ENCODE results near the gene PROZ. TPM values are rescaled to one million over a fixed set of nuclear protein-coding genes. Genes with fewer than 3 reads are reported as not detected.

Gene PROZ
- total RNA-seq, 1 donor from 2014 or later = not detected

DNA sequence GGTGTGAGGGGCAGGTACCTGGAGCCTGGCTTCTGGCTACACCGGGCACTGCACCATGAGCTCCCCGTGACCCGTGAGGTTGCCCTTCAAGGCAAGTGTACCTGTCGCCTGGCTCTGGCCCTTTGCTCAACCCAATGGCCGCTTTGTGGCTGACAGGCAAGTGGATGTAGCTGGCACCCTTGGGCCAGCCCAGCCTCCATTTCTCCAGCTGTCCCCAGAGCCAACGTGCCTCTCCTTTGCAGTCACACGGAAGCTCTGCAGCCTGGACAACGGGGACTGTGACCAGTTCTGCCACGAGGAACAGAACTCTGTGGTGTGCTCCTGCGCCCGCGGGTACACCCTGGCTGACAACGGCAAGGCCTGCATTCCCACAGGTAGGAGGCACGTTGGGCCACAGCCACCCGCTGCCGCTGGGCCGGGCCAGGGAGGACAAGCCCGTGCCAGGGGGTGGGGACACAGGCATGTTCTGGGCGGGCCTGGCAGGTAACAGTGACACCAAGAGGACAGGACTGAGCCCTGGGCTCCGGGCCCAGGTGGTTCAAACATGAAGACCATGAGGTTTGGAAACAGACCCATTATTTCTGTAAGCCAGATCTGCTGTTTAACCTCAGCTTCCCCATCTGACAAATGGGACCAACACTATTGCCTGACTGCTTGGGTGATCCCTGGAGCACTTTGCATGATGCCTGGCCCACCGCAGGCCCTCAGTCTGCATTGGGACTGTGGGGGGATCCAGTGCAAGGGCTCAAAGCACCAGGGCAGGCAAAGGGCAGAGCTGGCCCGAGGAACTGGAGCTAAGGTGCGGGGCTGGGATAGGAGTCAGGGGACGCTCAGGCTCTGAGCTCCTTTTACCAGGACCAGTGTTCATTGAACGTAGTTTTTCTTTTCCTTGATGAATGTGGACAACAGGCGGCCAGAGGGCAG lies 17.5 kb upstream of the PROZ start:
- DNase-seq (ENCODE audit: extremely low read depth, low read depth, low spot score) = no peak

DNA sequence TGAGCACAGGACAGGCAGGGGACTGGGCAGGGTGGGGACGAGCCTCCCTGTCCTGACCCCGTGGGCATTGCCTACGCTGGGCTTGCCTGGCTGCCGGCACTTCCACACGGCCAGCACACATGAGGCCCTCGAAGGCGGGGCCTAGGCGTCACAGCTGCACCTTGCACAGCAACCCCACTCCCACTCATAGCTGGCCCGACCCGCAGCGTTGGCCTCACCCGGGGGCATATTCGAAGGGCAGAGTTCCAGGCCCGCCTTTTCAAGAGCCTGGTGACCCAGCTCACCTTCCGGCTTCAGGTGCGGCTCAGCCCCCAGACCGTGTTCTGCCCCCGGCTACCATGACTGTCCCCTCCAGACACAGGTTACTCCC lies 16.9 kb upstream of the PROZ start:
- no peak for DNase-seq (ENCODE audit: extremely low read depth, low read depth, low spot score)

DNA sequence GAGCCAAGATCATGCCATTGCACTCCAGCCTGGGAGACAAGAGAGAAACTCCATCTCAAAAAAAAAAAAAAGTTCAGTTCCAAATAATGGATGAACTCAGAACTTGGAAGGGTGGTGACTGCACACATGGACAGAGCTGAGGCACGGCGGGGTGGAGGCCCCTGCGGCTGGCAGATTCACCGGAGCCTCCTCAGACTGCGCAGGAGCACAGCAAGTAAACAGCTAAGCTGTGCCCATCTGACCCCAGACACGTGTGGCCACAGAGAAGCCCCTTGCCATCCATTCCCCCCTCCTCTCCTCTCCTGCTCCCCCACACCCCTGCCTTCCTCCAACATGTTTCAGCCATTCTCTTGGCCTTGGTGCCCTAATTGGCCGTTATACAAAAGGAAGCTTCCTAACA lies 15.6 kb upstream of the PROZ start:
- DNase-seq (ENCODE audit: extremely low read depth, low read depth, low spot score) = no peak

DNA sequence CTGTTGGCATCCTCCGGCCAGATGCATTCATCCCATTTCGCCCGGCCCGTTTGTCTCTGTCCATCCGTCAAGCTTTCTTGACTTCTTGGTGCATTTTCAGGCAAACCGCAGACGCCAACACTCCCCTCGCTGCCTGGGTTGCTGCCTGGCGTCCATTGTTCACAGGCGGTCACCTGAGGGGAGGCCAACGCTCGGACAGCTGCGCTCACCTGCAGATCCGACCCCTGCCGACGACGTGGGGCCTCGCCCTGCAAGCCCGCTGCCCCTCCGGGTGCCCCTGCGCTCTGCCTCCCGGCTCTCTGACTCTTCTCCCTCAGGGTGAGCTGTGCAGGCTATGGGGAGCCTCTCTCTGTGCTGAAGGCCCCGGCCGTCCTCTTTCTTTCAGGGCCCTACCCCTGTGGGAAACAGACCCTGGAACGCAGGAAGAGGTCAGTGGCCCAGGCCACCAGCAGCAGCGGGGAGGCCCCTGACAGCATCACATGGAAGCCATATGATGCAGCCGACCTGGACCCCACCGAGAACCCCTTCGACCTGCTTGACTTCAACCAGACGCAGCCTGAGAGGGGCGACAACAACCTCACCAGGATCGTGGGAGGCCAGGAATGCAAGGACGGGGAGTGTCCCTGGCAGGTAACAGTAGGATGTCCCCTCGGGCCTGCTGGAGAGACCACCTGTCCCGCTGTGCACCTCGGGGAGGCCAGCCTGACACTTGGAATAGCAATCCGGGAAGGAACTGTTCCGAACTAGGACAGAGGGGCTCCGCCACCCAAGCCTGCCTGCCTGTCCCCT lies 14.8 kb upstream of the PROZ start:
- DNase-seq (ENCODE audit: extremely low read depth, low read depth, low spot score) = no peak

DNA sequence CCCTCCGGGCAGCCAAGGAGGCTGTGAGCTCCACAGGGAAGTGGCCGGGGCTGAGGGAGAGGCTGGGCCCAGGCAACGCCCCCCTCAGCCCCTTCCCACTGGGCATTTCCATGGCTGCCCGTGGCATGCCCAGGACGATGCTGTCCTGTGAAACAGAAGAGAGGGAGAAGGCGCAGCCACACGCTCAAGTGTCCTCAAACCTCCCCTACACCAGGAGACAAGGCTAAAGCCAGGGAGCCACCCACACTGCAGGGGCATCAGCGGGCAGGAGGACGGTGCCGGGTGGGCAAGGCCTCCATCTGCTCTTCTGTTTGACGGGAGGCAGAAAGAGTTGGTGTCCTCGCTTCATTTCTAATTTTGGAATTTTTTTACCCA lies 14.2 kb upstream of the PROZ start:
- no peak for DNase-seq (ENCODE audit: extremely low read depth, low read depth, low spot score)

DNA sequence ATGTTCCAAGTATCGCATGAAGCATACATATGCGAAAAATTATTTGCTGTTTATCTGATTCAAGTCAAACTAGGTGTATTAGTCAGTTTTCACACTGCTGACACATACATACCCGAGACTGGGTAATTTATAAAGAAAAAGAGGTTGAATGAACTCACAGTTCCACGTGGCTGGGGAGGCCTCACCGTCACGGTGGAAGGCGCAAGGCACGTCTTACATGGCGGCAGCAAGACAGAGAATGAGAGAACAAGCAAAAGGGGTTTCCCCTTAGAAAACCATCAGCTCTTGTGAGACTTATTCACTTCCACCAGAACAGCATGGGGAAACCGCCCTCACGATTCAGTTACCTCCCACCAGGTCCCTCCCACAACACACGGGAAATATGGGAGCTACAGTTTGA lies 13.0 kb upstream of the PROZ start:
- no peak for DNase-seq (ENCODE audit: extremely low read depth, low read depth, low spot score)

DNA sequence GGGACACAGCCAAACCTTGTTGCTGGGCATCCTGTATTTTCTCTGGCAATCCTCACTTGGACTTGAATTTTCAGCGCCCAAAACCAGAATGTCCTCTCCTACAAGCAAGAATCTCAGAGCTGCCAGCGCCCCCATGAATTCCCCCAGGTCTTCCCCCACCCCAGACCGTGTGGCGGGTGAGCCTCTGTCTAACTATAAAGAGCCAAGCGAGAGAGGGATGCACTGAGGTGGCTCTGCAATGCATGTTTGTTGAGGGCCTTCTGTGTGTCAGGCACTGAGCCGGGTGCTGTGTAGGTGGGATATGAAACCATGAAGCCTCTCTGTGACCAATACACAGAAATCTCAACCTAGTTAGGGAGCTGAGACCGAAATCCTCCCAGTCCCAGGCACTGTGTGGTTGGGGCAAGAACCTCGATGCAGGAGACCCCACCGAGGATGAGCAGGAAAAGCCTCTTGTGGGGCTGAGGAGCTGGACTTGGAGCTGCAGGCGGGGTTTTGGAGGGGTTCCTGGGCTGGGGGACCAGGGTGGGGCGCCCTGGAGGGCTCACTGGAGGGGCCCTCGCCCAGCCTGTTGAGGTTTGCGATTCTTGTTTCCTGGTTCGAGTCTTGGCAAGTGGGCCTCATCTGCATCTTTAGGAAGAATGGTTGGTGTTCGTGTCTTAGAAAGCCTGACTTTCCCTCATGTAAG lies 12.4 kb upstream of the PROZ start:
- no peak for DNase-seq (ENCODE audit: extremely low read depth, low read depth, low spot score)

DNA sequence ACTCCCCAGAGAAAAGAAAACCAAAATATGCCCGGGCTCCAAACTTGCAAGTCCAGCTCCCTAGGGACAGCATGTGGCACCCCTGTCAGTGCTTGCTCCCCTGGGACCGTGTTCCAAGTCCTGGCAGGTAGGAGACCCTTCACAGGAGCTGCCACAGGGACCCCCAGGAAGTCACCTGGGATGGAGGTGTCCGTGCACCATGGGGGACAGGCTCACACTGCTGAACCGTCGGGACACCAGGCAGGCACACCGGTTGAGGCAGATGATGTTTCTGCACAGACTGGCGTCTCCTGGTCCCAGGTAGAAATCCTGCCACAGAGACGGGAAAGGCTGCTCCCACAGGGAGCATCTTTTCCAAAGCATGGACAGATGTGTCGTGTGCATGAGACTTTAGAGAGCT lies 11.7 kb upstream of the PROZ start:
- DNase-seq (ENCODE audit: extremely low read depth, low read depth, low spot score) = no peak

DNA sequence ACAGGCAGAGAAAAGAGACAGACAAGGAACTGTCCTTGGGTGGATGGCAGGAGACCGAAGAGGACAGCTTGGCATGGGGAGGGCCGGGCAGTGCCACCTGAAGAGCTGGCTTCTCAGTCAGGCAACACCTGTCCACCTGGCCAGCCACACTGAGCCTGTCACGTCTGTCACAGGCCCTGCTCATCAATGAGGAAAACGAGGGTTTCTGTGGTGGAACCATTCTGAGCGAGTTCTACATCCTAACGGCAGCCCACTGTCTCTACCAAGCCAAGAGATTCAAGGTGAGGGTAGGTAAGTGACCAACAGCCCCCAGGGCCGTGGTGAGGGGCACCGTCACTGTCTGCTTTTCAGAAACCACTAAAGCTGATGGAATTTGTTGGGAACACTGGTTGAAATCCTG lies 11.2 kb upstream of the PROZ start:
- no peak for DNase-seq (ENCODE audit: extremely low read depth, low read depth, low spot score)

DNA sequence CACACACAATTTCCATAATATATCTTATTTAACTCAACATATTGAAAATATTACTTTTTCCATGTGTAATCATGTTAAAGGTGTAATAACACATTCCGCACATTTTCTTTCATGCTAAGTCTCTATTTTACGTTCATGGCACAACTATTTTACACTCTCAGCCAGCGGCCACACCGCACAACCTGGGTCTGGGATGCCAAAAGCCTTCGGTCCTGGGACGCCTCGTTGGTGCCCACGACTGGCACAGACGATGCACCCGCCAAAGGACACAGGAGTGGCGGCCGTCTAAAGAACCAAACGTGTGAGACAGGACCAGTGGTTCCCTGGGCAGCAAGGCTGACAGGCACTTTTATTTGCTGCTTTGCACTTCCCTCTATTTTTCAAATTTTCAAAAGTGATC lies 10.0 kb upstream of the PROZ start:
- no peak for DNase-seq (ENCODE audit: extremely low read depth, low read depth, low spot score)

DNA sequence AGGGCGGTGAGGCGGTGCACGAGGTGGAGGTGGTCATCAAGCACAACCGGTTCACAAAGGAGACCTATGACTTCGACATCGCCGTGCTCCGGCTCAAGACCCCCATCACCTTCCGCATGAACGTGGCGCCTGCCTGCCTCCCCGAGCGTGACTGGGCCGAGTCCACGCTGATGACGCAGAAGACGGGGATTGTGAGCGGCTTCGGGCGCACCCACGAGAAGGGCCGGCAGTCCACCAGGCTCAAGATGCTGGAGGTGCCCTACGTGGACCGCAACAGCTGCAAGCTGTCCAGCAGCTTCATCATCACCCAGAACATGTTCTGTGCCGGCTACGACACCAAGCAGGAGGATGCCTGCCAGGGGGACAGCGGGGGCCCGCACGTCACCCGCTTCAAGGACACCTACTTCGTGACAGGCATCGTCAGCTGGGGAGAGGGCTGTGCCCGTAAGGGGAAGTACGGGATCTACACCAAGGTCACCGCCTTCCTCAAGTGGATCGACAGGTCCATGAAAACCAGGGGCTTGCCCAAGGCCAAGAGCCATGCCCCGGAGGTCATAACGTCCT lies 9.4 kb upstream of the PROZ start:
- DNase-seq (ENCODE audit: extremely low read depth, low read depth, low spot score) = no peak

DNA sequence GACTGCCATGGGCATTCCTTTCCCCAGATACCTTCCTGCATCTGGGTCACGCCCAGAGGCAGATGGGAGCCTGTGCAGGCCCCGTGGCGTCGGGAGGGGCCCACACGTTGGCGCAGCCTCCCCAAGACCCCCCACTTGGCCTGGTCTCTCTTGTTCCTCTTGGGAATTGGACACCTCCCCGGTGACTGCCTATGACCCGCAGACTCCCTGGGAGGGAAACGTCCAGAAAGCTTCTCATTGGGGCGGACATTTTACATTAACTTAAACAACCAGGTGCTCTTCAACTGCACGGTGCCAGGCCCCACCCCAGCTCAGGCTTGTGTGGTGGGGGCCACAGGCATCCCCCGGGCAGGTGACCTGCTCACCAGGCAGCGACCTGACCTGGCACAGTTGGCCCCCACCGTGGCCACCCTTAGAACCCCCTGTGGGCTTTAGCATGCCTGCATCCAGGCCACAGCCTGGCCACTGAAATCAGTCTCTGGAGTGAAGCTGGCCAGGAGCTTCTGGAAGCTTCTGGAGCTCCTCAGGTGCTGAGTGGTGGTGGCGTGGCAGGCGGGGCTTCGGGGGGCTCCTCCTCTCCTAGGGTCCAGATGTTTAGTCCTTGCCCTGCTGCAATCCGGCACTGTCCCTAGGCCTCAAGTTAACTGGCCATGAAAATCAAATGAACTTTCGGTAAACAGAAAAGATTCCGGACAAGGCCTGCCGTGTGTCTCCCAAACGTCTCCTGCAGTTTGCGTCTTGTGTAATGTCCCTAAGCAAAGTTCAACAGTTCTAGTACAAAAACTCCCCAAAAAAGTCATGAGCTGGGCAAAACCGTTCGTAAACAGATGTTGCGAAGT lies 8.5 kb upstream of the PROZ start:
- DNase-seq (ENCODE audit: extremely low read depth, low read depth, low spot score) = no peak

DNA sequence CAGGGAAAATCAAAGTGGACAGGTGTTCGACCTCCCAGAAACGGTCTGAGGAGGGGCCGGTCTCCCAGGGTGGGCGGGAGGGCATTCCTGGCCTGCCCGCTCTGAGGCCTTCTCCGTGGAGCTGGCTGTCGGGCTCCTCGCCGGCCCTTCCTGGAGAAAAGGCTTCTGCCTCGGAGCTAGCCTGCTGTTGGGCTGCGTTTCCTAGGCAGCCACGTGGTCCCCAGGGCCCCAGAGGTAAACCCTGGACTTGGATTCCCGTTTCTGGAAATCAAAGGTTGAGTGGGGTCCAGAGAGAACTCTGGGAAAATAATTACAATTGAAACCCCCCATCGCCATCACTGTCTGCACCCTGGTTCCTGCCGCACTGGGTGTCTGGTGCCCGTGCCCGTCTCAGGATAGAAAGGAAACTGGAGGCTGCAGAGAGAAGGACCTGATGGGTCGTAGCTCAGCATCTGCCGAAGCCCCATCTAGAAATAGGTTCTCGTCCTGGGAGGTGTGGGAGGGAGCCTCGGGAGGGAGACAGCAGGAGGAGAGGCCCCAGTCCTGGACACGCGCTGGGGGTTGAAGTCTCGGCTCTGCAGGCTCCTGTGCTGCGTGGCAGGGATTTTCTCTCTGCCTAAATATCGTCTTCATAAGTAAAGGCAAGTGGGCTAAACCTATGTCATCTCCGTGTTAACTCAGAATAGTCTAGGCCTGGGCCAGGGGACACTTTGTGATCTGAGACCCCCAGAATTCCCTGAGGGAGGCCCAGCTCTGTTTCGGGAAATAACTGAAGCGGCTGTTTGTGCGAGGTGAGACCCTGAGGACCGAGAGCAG lies 7.7 kb upstream of the PROZ start:
- no peak for DNase-seq (ENCODE audit: extremely low read depth, low read depth, low spot score)

DNA sequence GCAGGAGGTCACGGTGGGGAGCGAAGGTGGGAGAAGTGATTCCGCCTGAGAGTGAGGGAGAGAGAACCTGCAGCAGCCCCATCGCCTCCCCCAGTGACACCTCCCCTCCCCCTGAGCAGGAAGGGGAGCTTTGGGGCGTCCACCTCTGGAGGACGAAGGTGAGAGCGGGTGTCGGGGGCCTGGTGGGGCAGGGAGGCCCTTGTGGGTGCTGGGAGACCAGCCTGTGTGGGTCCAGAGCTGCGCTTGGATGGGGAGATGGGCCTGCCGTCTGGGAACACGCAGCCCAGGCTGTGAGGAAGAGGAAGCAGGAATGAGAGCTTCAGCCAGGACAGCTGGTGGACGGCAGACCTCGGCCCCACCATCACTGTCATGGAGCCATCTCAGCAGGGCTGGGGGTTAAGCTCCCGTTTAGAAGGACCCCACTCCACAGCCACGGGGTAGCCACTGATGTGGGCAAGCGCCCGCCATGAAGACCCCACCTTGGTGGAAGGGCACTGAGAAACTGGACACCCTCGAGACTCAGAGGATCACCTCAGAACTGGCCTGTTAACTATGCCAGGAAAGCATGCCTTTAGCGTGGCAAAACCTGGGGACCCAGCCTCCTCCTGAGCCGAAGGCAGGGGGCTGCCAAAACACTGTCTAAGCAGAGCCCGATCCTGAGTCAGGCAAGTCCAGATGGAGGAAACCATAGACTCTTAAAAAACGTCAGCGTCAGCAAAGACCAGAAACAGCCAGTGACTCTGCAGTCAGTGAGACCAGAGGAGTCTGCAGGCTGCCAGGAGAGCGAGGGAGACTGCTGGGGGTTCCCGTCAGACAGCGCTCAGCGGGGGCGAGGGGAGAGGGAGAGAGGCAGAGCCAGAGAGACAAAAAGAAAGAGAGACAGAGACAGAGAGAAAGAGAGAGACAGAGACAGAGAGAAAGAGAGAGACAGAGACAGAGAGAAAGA lies 6.4 kb upstream of the PROZ start:
- no peak for DNase-seq (ENCODE audit: extremely low read depth, low read depth, low spot score)

DNA sequence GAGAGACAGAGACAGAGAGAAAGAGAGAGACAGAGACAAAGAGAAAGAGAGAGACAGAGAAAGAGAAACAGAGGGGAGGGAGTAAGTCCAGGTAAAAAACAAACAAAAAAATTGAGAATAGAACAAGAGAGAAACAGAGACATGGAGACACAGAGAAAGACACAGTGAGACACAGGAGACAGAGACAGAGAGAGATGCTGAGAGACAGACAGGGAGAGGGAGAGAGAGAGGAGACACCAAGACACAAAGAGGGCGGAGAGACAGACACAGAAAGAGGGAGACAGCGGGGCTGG lies 5.8 kb upstream of the PROZ start:
- no peak for DNase-seq (ENCODE audit: extremely low read depth, low read depth, low spot score)

DNA sequence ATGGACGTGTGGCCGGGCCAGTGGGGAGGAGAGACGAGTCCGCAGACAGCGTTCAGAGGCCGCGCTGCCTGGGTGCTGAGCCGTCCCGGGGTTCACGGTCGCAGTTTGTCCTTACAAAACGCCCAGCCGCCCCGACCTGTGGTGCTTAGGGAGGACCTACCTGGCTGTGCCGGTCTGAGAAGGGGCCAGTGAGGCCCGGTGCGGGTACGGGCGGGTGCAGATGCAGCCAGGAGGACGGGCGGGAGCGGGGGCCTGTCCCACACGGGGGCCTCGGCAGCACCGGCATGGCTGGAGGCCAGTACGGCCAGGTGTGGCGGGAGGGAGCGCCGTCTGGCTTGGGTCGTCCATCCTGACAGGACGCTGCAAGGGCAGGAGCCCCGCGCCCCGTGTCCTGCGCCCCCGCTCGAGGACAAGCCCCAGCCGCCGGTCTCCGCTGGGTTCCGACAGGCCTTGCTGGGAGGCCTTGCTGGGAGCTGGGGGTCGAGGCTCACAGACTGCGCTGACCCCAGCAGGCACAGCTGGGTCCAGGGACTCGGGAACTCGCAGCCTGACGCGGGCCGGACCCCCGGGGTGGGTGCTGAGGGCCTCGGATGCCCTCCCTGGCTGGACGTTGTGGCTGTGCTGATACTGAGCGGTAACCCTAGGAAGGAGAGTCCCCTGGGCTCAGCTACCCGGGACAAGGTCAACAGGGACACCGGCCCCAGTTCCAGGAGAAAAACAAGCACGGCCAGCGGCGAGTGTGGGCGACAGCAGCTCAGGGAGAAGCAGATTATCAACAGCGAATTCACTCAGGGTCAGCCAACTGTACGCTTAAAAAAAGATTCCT lies 5.3 kb upstream of the PROZ start:
- DNase-seq (ENCODE audit: extremely low read depth, low read depth, low spot score) = no peak

DNA sequence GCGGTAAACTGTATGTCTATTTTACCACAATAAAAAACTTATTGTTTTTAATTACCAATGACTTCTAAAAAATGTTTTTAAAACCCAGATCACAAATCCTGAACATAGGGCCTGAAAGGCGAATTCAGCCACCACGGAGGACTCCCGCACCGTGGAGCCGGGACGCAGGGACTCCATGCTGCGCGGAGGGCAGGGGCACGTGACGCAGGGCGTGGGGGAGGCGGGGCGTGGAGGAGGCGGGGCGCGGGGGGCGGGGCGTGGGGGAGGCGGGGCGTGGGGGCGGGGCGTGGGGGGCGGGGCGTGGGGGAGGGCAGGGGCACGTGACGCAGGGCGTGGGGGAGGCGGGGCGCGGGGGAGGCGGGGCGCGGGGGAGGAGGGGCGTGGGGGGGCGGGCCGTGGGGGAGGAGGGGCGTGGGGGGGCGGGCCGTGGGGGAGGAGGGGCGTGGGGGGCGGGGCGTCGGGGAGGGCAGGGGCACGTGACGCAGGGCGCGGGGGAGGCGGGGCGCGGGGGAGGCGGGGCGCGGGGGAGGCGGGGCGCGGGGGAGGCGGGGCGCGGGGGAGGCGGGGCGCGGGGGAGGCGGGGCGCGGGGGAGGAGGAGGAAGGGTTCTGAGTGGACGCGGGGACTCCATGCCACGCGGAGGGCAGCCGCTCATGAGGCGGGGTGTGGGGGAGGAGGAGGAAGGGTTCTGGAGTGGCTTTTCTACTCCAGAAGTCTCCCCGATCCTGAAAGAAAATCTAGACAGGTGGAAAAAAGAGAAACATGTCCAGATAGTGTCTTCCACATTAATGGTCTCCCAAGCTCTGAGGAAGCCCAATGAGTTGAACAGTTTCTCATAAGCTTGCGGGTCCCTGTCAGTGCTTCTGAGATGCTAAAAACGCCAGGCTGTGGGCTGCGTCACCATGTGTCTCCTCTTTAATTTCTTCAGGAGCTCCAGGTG lies 4.4 kb upstream of the PROZ start:
- no peak for DNase-seq (ENCODE audit: extremely low read depth, low read depth, low spot score)
